Sigmoid colon (tissue), 4 donors: ENCODE measurements around the gene SLC5A11.

Source experiments
- EP300 ChIP-seq, 4 donors: sonication (generic); formaldehyde crosslinking; IDR thresholded peaks; one replicate each; pipeline ENCODE4 v1.6.1; 2017; ENCODE audit warnings: antibody characterized with exemption in 4 of 4
- POLR2A ChIP-seq, 2 donors: fragments of 450-650 bp; IDR thresholded peaks; one replicate each; pipeline ENCODE4 v1.6.1; 2016; ENCODE audit warnings: antibody characterized with exemption in 2 of 2, mild to moderate bottlenecking in 2 of 2, moderate library complexity in 2 of 2
- POLR2AphosphoS5 ChIP-seq, 4 donors: sonication (generic); formaldehyde crosslinking; IDR thresholded peaks; one replicate each; pipeline ENCODE4 v1.6.1; 2017; ENCODE audit warnings: antibody characterized with exemption in 4 of 4
- TF ChIP-seq, protein P1 (sequence below), 4 experiments: fragments of 450-650 bp in 3 of 4; fragments of 200-600 bp in 1 of 4; IDR thresholded peaks; one replicate each; pipeline ENCODE4 v1.5.1; 2016 to 2019; ENCODE audit warnings: antibody characterized with exemption in 4 of 4, mild to moderate bottlenecking in 3 of 4, moderate library complexity in 2 of 4

DNA sequence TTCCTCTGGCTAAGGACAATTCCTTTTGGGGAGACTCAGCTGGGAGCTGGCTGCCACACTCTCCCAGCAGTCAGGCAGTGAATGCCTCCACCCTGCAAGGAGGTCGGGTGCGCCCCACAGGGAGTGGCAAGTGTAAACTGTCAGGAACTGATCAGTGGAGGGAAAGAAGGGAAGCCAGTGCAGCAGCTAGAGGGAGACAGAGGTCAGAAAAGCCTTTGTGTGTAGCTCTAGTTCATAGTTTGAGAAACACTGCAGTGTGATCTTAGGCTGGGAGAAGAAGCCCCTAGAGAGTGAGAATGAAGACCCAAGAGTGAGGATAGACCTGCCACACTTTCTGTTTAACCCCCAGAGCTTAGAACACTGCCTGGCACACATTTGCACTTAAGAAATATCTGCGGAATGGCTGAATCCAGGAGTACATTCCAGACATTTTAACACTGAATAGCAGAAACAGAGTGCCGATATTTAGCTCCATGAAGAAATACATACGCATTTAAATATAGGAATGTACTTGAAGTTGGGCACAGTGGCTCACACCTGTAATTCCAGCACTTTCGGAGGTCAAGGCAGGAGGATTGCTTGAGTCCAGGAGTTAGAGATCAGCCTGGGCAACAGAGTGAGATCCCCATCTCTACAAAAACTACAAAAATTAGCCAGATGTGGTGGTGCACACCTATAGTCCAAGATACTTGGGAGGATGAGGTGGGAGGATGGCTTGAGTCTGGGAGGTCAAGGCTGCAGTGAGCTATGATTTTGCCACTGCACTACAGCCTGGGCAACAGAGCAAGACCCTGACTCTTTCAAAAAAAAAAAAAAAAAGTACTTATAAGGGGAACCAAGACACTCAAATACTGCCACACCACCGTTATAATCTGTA is 11.1 kb upstream of the SLC5A11 start:
- TF ChIP-seq, protein P1, sequence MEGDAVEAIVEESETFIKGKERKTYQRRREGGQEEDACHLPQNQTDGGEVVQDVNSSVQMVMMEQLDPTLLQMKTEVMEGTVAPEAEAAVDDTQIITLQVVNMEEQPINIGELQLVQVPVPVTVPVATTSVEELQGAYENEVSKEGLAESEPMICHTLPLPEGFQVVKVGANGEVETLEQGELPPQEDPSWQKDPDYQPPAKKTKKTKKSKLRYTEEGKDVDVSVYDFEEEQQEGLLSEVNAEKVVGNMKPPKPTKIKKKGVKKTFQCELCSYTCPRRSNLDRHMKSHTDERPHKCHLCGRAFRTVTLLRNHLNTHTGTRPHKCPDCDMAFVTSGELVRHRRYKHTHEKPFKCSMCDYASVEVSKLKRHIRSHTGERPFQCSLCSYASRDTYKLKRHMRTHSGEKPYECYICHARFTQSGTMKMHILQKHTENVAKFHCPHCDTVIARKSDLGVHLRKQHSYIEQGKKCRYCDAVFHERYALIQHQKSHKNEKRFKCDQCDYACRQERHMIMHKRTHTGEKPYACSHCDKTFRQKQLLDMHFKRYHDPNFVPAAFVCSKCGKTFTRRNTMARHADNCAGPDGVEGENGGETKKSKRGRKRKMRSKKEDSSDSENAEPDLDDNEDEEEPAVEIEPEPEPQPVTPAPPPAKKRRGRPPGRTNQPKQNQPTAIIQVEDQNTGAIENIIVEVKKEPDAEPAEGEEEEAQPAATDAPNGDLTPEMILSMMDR (IDR thresholded peaks at IDR 0.05): peak in 2 of 4 experiments; percentile 28 to 29
- no peak for TF ChIP-seq POLR2AphosphoS5 (IDR thresholded peaks at IDR 0.05)
- TF ChIP-seq EP300 (IDR thresholded peaks at IDR 0.05): no peak
- no peak for TF ChIP-seq POLR2A (IDR thresholded peaks at IDR 0.05)
